ENCODE data around the gene KIAA1217. TPM values are rescaled to one million over a fixed set of nuclear protein-coding genes. Genes with fewer than 3 reads are reported as not detected.

KIAA1217 gene
- polyA plus RNA-seq, 1 experiment: 2.2 TPM

- POLR2A ChIA-PET: no interaction called here
- Histone ChIP-seq H3K4me3 (ENCODE audit: low read depth, low read length) (no peak overlapping the region), H3K27me3 (ENCODE audit: control insufficient read depth, insufficient read depth, low read length) (no peaks in the 10 kb centered on the region), H3K36me3 (ENCODE audit: control insufficient read depth, insufficient read depth, low read length) (no peaks in the 10 kb centered on the region)
- TF ChIP-seq CTCF (IDR thresholded peaks at IDR 0.05; ENCODE audit: insufficient read depth, low read depth, low read length): no peak
- CTCF ChIA-PET: interaction anchor here (1.3 kb wide), 1 partner anchor 1026 kb away, joined by 4 read pairs; no protein-coding TSS in a partner anchor
- no peak for DNase-seq (ENCODE audit: low read depth)
Observed at GRCh38 chr10:24340883-24341282, 131.9 kb downstream of the KIAA1217 start.

GRCh38 chr10:24341371-24341770 is 132.4 kb downstream of the KIAA1217 start:
- Histone ChIP-seq H3K4me3 (ENCODE audit: low read depth, low read length) (no peak overlapping the region), H3K36me3 (ENCODE audit: control insufficient read depth, insufficient read depth, low read length) (no peaks in the 10 kb centered on the region), H3K27me3 (ENCODE audit: control insufficient read depth, insufficient read depth, low read length) (no peaks in the 10 kb centered on the region)
- no peak for TF ChIP-seq CTCF (IDR thresholded peaks at IDR 0.05; ENCODE audit: insufficient read depth, low read depth, low read length)
- ChIA-PET CTCF (interaction anchor here (1.6 kb wide), 1 partner anchor 21 kb away, joined by 3 read pairs; no protein-coding TSS in a partner anchor), POLR2A (no interaction called here)
- no peak for DNase-seq (ENCODE audit: low read depth)

GRCh38 chr10:24341897-24342296 is 133.0 kb downstream of the KIAA1217 start:
- DNase-seq (ENCODE audit: low read depth): no peak
- Histone ChIP-seq H3K27me3 (ENCODE audit: control insufficient read depth, insufficient read depth, low read length) (no peaks in the 10 kb centered on the region), H3K4me3 (ENCODE audit: low read depth, low read length) (no peak overlapping the region), H3K36me3 (ENCODE audit: control insufficient read depth, insufficient read depth, low read length) (no peaks in the 10 kb centered on the region)
- CTCF ChIA-PET: interaction anchor here (1.6 kb wide), 1 partner anchor 22 kb away, joined by 3 read pairs; no protein-coding TSS in a partner anchor
- no peak for TF ChIP-seq CTCF (IDR thresholded peaks at IDR 0.05; ENCODE audit: insufficient read depth, low read depth, low read length)
- POLR2A ChIA-PET: interaction anchor here (0.6 kb wide), 1 partner anchor 77 kb away, joined by 3 read pairs; no protein-coding TSS in a partner anchor

GRCh38 chr10:24343686-24344085 is 134.7 kb downstream of the KIAA1217 start:
- Histone ChIP-seq H3K27me3 (ENCODE audit: control insufficient read depth, insufficient read depth, low read length) (no peaks in the 10 kb centered on the region), H3K36me3 (ENCODE audit: control insufficient read depth, insufficient read depth, low read length) (no peaks in the 10 kb centered on the region), H3K4me3 (ENCODE audit: low read depth, low read length) (no peak overlapping the region)
- DNase-seq (ENCODE audit: low read depth): no peak
- TF ChIP-seq CTCF (IDR thresholded peaks at IDR 0.05; ENCODE audit: insufficient read depth, low read depth, low read length): no peak
- POLR2A ChIA-PET: interaction anchor here (0.6 to 0.7 kb wide), 2 partner anchors 64 to 693 kb away, joined by 3 read pairs; no protein-coding TSS in a partner anchor
- CTCF ChIA-PET: no interaction called here

- CTCF ChIA-PET: interaction anchor here (1.2 kb wide), 1 partner anchor 174 kb away, joined by 3 read pairs; no protein-coding TSS in a partner anchor
Observed at GRCh38 chr10:24344279-24344678, 135.3 kb downstream of the KIAA1217 start.

More at GRCh38 chr10:24344279-24344678, 135.3 kb downstream of the KIAA1217 start:
- no peak for TF ChIP-seq CTCF (IDR thresholded peaks at IDR 0.05; ENCODE audit: insufficient read depth, low read depth, low read length)
- Histone ChIP-seq H3K27me3 (ENCODE audit: control insufficient read depth, insufficient read depth, low read length) (no peaks in the 10 kb centered on the region), H3K36me3 (ENCODE audit: control insufficient read depth, insufficient read depth, low read length) (no peaks in the 10 kb centered on the region), H3K4me3 (ENCODE audit: low read depth, low read length) (no peak overlapping the region)
- DNase-seq (ENCODE audit: low read depth): peak; percentile 95
- POLR2A ChIA-PET: interaction anchor here (0.7 kb wide), 1 partner anchor 9 kb away, joined by 4 read pairs; no protein-coding TSS in a partner anchor

All from BJ (cell line).